ENCODE measurements around the gene CCDC28B. TPM values are rescaled to one million over a fixed set of nuclear protein-coding genes. Genes with fewer than 3 reads are reported as not detected.
A peak's percentile ranks its signal among the peaks of the same experiment; 100 is the strongest.

CCDC28B gene
- total RNA-seq, 1 donor = 22.5 TPM

DNA sequence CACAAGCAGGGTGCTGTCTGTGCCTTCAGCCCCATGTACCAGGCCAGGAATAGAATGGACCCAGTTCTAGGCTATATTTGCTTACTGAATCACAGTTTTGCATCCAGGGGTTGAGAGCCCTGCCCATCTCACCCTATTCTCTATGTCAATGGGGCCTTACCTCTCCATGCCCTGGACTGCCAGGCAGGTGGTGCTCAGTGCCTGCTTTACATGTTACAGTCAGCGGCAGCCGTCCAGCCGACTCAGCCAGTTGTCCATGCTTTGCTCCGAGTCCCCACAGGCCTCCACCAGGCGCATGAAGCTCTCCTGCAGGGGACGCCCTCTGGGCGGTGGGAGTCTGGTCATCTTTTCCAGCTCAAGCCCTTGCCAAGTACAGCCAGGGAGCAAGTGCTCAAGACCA, 34.4 kb downstream of the CCDC28B start:
- TF ChIP-seq, protein P1, sequence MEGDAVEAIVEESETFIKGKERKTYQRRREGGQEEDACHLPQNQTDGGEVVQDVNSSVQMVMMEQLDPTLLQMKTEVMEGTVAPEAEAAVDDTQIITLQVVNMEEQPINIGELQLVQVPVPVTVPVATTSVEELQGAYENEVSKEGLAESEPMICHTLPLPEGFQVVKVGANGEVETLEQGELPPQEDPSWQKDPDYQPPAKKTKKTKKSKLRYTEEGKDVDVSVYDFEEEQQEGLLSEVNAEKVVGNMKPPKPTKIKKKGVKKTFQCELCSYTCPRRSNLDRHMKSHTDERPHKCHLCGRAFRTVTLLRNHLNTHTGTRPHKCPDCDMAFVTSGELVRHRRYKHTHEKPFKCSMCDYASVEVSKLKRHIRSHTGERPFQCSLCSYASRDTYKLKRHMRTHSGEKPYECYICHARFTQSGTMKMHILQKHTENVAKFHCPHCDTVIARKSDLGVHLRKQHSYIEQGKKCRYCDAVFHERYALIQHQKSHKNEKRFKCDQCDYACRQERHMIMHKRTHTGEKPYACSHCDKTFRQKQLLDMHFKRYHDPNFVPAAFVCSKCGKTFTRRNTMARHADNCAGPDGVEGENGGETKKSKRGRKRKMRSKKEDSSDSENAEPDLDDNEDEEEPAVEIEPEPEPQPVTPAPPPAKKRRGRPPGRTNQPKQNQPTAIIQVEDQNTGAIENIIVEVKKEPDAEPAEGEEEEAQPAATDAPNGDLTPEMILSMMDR (IDR thresholded peaks at IDR 0.05; ENCODE audit: insufficient read depth, low read depth, low read length) = no peak
- H3K4me3 ChIP-seq (ENCODE audit: low read depth, low read length) = no peak overlapping the region
- DNase-seq (ENCODE audit: low read depth) = no peak

DNA sequence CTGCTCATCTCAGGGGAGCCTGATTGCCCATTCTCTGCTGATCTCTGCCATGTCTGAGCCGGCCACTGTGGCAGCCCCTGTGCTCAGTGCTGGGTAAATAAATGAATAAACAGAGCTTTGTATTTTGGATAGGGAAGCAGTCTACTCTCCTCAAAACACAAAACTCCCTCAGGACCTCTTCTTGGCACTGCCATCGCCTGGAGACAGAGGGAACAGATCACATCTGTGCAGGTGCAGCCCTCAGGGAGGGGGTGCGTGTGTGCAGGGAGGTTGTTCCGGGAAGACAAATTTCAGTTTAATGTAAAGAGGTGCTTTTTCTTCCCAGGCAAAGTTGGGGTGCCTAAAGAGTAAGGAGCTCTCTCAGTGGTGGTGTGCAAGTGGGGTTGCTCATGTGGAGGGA, 38.9 kb downstream of the CCDC28B start:
- TF ChIP-seq, protein P1 (IDR thresholded peaks at IDR 0.05; ENCODE audit: insufficient read depth, low read depth, low read length) = no peak
- DNase-seq (ENCODE audit: low read depth) = no peak
- H3K4me3 ChIP-seq (ENCODE audit: low read depth, low read length) = no peak overlapping the region

DNA sequence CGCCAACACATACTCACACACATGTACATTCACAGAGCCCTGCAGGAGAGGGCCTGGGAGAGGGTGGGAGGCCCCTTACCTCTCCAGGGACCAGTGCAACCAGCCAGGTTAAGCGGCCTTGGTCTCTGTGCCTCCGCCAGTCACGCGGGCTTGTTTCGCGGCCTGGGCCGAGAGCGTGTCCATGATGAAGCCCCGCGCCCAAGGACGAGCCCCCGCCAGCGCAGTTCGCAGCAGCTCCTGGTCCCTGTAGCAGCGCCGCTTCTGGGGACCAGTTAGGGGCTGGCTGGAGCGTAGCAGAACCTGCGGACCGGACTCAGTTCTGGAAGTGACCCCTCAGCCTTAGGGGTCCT, 39.4 kb downstream of the CCDC28B start:
- DNase-seq (ENCODE audit: low read depth) = no peak
- peak overlapping the region; percentile 87 for H3K4me3 ChIP-seq (ENCODE audit: low read depth, low read length)
- TF ChIP-seq, protein P1 (IDR thresholded peaks at IDR 0.05; ENCODE audit: insufficient read depth, low read depth, low read length) = no peak

DNA sequence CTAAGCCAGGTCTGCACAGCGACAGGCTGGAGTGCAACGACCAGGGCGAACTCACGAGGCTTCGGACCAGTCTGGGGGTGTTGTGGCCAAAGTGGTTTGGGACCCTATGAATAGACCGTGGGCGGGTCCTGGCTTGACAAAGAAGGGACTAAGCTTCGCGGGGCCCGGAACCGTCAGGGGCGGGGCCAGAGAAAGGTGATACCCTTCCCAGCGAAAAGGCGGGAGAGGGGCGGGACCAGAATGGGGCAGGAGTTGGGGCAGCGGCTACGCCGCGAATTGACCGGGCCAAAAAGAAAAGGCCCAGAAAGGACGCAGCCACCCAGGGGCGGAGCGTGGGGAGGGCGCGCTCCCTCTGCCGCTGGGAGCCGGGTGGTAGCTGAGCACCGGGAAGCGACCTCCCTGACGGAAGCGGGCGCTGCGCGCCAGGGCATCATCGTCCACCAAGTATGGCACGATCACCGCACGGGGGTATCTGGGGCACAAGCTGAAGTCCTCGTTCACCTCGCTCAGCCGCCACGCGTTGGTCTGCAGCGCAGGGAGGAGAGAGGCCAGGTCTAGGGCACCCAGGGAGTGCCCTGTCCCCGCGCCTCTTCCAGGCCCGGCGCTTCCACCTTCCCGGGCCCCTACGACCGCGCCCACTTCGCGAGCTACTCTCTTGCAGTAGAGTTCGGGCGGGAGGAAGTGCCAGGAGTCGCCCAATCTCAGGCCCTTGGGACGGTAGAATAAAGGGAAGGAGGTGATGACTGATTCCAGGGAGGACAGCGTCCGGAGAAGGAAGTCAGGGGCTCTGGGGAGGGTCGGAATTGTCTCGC, 40.0 kb downstream of the CCDC28B start:
- peak overlapping the region; percentile 87 for H3K4me3 ChIP-seq (ENCODE audit: low read depth, low read length)
- peak; percentile 57 for DNase-seq (ENCODE audit: low read depth)
- TF ChIP-seq, protein P1 (IDR thresholded peaks at IDR 0.05; ENCODE audit: insufficient read depth, low read depth, low read length) = peak; percentile 28

DNA sequence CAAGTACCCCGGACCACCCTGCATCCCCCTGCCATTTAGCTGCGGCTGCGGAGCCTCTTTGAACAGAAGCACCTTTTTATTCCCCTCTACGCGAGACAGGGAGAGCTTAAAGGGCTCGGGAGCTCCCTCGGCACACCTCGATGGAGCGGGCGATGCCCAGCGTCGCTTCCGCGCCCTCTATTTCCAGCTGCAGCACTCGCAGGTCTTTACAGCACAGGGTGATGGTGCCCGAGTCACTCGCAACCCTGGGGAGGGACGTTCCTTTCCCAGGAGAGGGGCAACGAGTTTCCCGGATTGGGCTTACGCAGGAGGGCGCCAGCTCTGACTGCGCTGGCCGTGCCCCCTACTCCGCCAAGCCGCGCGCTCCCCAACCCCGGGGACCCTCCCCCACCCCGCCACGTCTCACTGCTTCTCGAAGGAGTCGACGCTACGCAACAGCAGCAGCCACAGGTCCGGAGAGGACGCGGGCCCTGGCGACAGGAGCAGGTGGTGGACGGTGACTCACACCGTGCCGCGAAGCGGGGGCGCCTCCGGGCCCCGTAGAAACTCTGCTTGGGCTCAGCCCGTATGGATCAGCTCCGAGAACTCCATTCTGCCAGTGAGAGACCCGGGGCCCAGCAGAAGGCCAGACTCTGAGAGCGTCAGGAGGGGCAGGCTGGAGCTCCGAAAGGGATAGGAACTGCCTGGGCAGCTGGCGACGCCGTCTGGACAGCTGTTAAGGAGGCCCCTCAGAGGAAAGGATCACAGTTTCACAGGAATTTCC, 40.8 kb downstream of the CCDC28B start:
- peak; percentile 69 for DNase-seq (ENCODE audit: low read depth)
- TF ChIP-seq, protein P1 (IDR thresholded peaks at IDR 0.05; ENCODE audit: insufficient read depth, low read depth, low read length) = no peak
- peak overlapping the region; percentile 87 for H3K4me3 ChIP-seq (ENCODE audit: low read depth, low read length)

DNA sequence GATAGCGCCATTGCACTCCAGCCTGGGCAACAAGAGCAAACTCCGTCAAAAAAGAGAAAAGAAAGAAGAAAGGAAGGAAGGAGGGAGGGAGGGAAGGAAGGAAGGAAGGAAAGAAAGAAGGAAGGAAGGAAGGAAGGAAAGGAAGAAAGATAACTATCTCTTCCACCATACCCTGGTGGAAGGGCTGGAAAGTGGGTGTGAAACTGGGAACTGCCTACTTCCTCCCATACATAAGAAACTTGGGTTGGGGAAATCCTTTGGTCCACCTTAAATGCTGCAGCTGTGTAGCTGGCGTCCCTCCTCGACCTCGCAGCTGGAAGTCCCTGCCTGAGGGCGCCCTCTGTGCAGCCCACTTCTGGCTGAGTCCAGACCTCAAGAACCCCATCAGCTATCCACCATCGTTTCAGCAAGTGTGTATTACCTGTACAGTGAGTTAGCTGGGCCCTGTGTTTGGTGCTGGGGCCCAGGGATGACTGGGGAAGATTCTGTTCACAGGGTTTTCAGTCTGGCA, 42.0 kb downstream of the CCDC28B start:
- TF ChIP-seq, protein P1 (IDR thresholded peaks at IDR 0.05; ENCODE audit: insufficient read depth, low read depth, low read length) = no peak
- peak overlapping the region; percentile 37 for H3K4me3 ChIP-seq (ENCODE audit: low read depth, low read length)
- peak; percentile 62 for DNase-seq (ENCODE audit: low read depth)

Measured in fibroblast of villous mesenchyme (primary cell).